Uterus (tissue), 4 donors: Measurements from ENCODE around the gene PIGN. TPM values are rescaled to one million over a fixed set of nuclear protein-coding genes. Genes with fewer than 3 reads are reported as not detected.
A peak's percentile ranks its signal among the peaks of the same experiment; 100 is the strongest.
"Not testable (repeated sequence)": the region's sequence is repeated elsewhere in the genome, so short reads cannot be mapped to it uniquely, and the experiment has no call there.

ENCODE experiments used
- DNase-seq, 2 donors: peaks; one replicate each; pipeline ENCODE4 v3.0.0-alpha.2; 2019 to 2020
- H3K27ac ChIP-seq, 2 donors: fragments of 200-600 bp; sonication (generic); 1 replicate in 1 of 2; 2 replicates in 1 of 2; pipeline ENCODE4 v1.5.1; 2016 to 2018
- H3K27me3 ChIP-seq, 2 donors: fragments of 200-600 bp; sonication (generic); one replicate each; pipeline ENCODE4 v1.5.1; 2018 to 2019; ENCODE audit warnings: control low read depth in 1 of 2
- H3K36me3 ChIP-seq, 2 donors: fragments of 200-600 bp; sonication (generic); one replicate each; pipeline ENCODE4 v1.5.1; 2019; ENCODE audit warnings: control low read depth in 1 of 2
- H3K4me1 ChIP-seq, 2 donors: fragments of 200-600 bp; sonication (generic); one replicate each; pipeline ENCODE4 v1.5.1; 2018 to 2019; ENCODE audit warnings: control low read depth in 1 of 2
- H3K4me3 ChIP-seq, 2 donors: fragments of 200-600 bp; sonication (generic); 1 replicate in 1 of 2; 2 replicates in 1 of 2; pipeline ENCODE4 v1.5.1; 2018 to 2019; ENCODE audit warnings: mild to moderate bottlenecking in 1 of 2
- H3K9me3 ChIP-seq, 2 donors: fragments of 200-600 bp; sonication (generic); one replicate each; pipeline ENCODE4 v1.5.1; 2019; ENCODE audit warnings: control low read depth in 1 of 2
- POLR2A ChIP-seq, 2 donors: fragments of 450-650 bp; IDR thresholded peaks; one replicate each; pipeline ENCODE4 v1.6.1; 2016; ENCODE audit warnings: antibody characterized with exemption in 2 of 2, mild to moderate bottlenecking in 1 of 2, moderate library complexity in 1 of 2
- intact Hi-C: fragments of 100-400 bp; cut with DNase I; formaldehyde crosslinking; loops from one replicate; pipeline ENCODE4 v1.15.1; 2023; ENCODE audit warnings: low total_unique reads
- total RNA-seq, 4 donors: library from RNA; depleted of rRNA in 3 of 4; stranded (reverse); fragments of >200 nt in 3 of 4; gene quantifications; one replicate each; pipeline versions ENCODE4 v1.1.0 to v1.2.4, GENCODE V29; 2014 to 2023
- TF ChIP-seq, protein P1 (sequence below), 4 experiments: fragments of 200-600 bp in 2 of 4; fragments of 450-650 bp in 2 of 4; sonication (generic) in 2 of 4; IDR thresholded peaks; one replicate each; pipeline ENCODE4 v1.5.1; 2016 to 2019; ENCODE audit warnings: antibody characterized with exemption in 4 of 4, mild to moderate bottlenecking in 2 of 4, moderate library complexity in 1 of 4
- donor health status: DM: yes; HTN: yes; CAD: no.

PIGN gene
- total RNA-seq, 4 donors from 2014 or later = 11.5 to 86.7 (median 30.2) TPM

DNA sequence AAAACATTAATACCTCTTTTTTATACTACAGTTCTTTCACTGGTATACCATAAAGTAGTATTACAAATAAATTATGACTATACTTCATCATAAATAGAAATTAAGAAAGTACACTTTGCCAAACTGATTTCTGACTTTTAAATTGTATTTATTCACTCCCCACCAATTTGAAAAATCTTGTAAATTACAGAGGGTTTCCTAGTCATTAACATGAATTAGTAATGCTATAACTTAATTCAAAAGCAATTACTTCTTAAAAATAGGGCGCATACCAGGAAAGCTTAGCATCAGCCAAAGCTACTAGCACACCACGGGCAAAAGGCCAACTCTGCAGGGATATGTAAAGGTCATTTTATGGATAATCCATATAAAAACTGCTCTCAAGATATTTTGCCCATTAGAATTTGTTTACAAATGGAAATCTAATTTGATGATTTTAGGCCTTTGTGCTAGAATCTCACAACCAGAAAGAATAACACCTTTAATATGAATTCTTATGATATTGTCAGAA is 142.3 kb downstream of the PIGN start:
- no peak for DNase-seq
- Histone ChIP-seq H3K27me3 (no peaks in the 10 kb centered on the region), H3K4me1 (no peaks in the 10 kb centered on the region), H3K36me3 (no peaks in the 10 kb centered on the region), H3K4me3 (no peak overlapping the region), H3K27ac (no peak overlapping the region), H3K9me3 (no peaks in the 10 kb centered on the region)
- TF ChIP-seq POLR2A (IDR thresholded peaks at IDR 0.05) = no peak
- intact Hi-C loops = no loop called here

DNA sequence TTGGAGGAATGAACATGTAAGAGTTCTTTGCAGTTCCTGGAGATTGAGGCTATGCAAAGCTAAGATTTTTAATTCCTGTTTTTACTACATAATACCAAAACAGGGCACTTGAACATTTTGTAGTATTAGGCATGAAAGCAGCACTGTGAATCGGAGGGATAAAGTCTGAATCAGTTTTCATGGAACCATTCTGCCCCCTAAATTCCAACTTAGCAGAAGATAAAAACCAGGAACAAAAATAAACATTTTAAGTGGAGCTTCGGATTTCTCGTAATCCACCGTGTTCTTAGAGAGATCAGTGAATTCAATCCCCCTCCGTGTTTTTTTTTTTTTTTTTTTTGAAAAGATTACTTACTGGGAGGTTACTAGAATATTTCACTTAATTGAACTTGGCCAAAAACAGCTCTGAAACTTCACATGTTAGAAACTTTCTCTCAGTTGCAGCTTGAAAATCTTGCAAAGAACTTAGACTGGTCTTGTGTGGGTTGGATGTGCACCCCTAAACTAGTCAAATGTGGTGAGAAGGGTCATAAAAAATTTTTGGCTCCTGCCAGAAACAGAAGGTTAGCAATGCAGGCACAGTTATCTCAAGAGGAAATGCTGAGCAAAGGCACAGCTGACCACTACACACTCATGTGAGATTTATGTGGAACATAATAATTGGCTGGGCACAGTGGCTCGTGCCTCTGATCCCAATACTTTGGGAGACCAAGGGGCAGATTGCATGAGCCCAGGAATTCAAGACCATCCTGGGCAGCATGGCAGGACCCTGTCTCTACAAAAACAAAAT is 148.7 kb downstream of the PIGN start:
- TF ChIP-seq, protein P1, sequence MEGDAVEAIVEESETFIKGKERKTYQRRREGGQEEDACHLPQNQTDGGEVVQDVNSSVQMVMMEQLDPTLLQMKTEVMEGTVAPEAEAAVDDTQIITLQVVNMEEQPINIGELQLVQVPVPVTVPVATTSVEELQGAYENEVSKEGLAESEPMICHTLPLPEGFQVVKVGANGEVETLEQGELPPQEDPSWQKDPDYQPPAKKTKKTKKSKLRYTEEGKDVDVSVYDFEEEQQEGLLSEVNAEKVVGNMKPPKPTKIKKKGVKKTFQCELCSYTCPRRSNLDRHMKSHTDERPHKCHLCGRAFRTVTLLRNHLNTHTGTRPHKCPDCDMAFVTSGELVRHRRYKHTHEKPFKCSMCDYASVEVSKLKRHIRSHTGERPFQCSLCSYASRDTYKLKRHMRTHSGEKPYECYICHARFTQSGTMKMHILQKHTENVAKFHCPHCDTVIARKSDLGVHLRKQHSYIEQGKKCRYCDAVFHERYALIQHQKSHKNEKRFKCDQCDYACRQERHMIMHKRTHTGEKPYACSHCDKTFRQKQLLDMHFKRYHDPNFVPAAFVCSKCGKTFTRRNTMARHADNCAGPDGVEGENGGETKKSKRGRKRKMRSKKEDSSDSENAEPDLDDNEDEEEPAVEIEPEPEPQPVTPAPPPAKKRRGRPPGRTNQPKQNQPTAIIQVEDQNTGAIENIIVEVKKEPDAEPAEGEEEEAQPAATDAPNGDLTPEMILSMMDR (IDR thresholded peaks at IDR 0.05) = peak; percentile 16 to 27 (median 21)
- TF ChIP-seq POLR2A (IDR thresholded peaks at IDR 0.05) = no peak
- Histone ChIP-seq H3K27ac (peak overlapping the region; percentile 50 to 72), H3K4me3 (no peak overlapping the region), H3K36me3 (no peaks in the 10 kb centered on the region), H3K4me1 (peaks cover 0 to 4% of the 10 kb centered on the region in 2 donors), H3K27me3 (no peaks in the 10 kb centered on the region), H3K9me3 (no peaks in the 10 kb centered on the region)
- DNase-seq = no peak
- intact Hi-C loops = loop anchor here (10.0 kb wide), 1 partner anchor 143 kb away; the partner anchor contains the start of gene RNF152

DNA sequence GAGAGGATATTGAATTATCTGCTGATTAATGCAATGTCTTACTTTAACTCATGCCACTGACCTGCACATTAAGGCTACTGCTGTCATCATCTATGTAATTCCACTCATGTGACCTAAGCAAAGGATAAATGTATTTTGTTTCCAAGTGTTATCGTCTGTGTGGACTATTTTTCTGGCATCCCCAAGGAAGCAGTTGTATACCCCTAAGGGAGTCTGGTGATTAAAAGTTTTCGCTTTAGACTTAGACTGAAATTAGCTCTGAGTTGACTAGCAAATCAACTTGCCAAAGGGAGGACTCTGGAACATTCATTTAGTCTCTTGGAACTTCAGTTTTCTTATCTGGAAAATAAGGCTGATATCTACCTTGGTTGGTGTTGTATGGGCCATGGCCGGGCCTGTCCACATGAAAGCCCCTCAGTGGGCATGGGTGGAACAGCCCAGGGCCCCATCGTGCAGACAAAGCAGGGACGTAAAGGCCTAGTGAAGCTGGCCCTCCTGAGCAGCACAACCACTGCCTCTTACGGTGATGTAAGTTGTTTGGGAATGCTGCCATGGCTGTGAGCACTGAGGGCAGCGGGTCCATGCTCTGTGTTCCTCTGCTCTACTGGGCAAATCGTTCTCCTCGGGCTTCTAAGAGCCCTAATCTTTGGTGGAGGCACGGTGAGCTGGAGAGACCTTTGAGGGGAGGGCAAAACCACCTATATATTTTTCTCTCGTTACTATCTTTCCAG is 149.7 kb downstream of the PIGN start:
- peak overlapping the region; percentile 50 to 72 for H3K27ac ChIP-seq
- no peaks in the 10 kb centered on the region for H3K36me3 ChIP-seq
- DNase-seq = peak; percentile 28 to 30
- no peak overlapping the region for H3K4me3 ChIP-seq
- H3K27me3 ChIP-seq = no peaks in the 10 kb centered on the region
- peaks cover 0 to 4% of the 10 kb centered on the region in 2 donors for H3K4me1 ChIP-seq
- no peak for TF ChIP-seq POLR2A (IDR thresholded peaks at IDR 0.05)
- TF ChIP-seq, protein P1 (IDR thresholded peaks at IDR 0.05) = no peak
- intact Hi-C loops = loop anchor here (10.0 kb wide), 1 partner anchor 142 kb away; the partner anchor contains the start of gene RNF152
- H3K9me3 ChIP-seq = no peaks in the 10 kb centered on the region

DNA sequence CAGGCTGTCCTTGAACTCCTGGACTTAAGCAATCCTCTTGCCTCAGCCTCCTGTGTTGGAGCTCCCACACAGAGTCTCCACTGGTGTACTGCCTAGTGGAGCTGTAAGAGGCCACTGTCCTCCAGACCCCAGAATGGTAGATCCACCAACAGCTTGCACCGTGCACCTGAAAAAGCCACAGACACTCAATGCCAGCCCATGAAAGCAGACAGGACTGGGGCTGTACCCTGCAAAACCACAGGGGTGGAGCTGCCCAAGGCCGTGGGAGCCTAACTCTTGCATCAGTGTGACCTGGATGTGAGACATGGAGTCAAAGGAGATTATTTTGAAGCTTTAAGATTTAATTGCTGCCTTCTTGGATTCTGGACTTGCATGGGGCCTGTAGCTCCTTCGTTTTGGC is 152.6 kb downstream of the PIGN start:
- H3K36me3 ChIP-seq, H3K27ac ChIP-seq, H3K9me3 ChIP-seq, H3K4me1 ChIP-seq, DNase-seq, H3K27me3 ChIP-seq, H3K4me3 ChIP-seq: not testable (repeated sequence)
- intact Hi-C loops = loop anchor here (10.0 kb wide), 1 partner anchor 139 kb away; the partner anchor contains the start of gene RNF152

DNA sequence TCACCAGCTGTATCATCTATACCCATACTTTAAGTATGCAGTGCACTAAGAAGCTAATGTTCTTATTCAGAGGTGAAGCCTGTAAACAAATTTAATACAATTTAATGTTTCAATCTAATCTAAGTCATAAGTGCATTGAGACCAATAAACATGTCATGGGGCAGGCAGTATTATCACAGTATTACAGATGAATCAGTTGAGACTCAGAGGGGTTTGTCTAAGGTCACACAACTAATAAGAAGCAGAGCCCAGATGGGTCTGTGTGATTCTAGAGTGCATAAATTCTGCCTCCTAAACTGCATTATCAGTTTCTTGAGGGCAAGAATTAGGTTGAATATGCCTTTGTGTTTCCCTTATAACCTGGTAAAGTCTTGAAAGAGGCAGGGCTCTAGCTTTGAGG is 153.1 kb downstream of the PIGN start:
- TF ChIP-seq, protein P1 (IDR thresholded peaks at IDR 0.05) = no peak
- TF ChIP-seq POLR2A (IDR thresholded peaks at IDR 0.05) = no peak
- H3K4me3 ChIP-seq = no peak overlapping the region

More for the DNA sequence above, 153.1 kb downstream of the PIGN start:
- H3K27me3 ChIP-seq = no peaks in the 10 kb centered on the region
- H3K4me1 ChIP-seq = peaks cover 0 to 4% of the 10 kb centered on the region in 2 donors
- H3K27ac ChIP-seq = no peak overlapping the region
- H3K9me3 ChIP-seq = no peaks in the 10 kb centered on the region
- intact Hi-C loops = loop anchor here (10.0 kb wide), 1 partner anchor 139 kb away; the partner anchor contains the start of gene RNF152
- no peaks in the 10 kb centered on the region for H3K36me3 ChIP-seq
- DNase-seq = no peak
